Gastroesophageal sphincter (tissue), 3 donors: ENCODE data around the gene ARHGEF4.

Source experiments
- CTCF ChIP-seq, 4 experiments: fragments of 200-600 bp in 2 of 4; fragments of 450-650 bp in 2 of 4; sonication (generic) in 1 of 4; IDR thresholded peaks; one replicate each; pipeline ENCODE4 v1.5.1; 2017 to 2019; ENCODE audit warnings: antibody characterized with exemption in 4 of 4, mild to moderate bottlenecking in 2 of 4, moderate library complexity in 2 of 4
- EP300 ChIP-seq: sonication (generic); formaldehyde crosslinking; IDR thresholded peaks from one replicate; pipeline ENCODE4 v1.6.1; 2017; ENCODE audit warnings: antibody characterized with exemption, mild to moderate bottlenecking
- POLR2A ChIP-seq, 2 donors: fragments of 450-650 bp; IDR thresholded peaks; one replicate each; pipeline ENCODE4 v1.6.1; 2017; ENCODE audit warnings: antibody characterized with exemption in 2 of 2, mild to moderate bottlenecking in 2 of 2, moderate library complexity in 1 of 2
- POLR2AphosphoS5 ChIP-seq: sonication (generic); formaldehyde crosslinking; IDR thresholded peaks from one replicate; pipeline ENCODE4 v1.6.1; 2017; ENCODE audit warnings: antibody characterized with exemption

- TF ChIP-seq POLR2A (IDR thresholded peaks at IDR 0.05) (no peak), EP300 (no peak), CTCF (IDR thresholded peaks at IDR 0.05) (no peak), POLR2AphosphoS5 (no peak)
These were observed 114.3 kb downstream of the ARHGEF4 start for GRCh38 chr2:130951018-130951417.
